Measurements from ENCODE around the gene ARPC1A. TPM values are rescaled to one million over a fixed set of nuclear protein-coding genes. Genes with fewer than 3 reads are reported as not detected.

The ARPC1A gene
- total and polyA plus RNA-seq, 2 of the 8 experiments (the other 6 are each of a cell fraction or from before 2014, with no cell fraction given): 123 to 155 TPM

- H2BK12ac ChIP-seq (ENCODE audit: low read depth, low read length): no peak overlapping the region
- ChIA-PET POLR2A (ENCODE audit: partially characterized antibody) (no interaction called here), CTCF (ENCODE audit: partially characterized antibody) (interaction anchor here (0.6 kb wide), 2 partner anchors 62 to 70 kb away, joined by 3 read pairs; no protein-coding TSS in a partner anchor)
- H3K4me1 ChIP-seq (replicated peaks in 1 of 4; ENCODE audit: control insufficient read depth in 3 of 4, insufficient read depth in 4 of 4, low read length in 3 of 4): no peaks in the 10 kb centered on the region
- H3K79me2 ChIP-seq (ENCODE audit: control insufficient read depth in 1 of 2, insufficient read depth in 2 of 2, low read length in 2 of 2): no peaks in the 10 kb centered on the region
- no peak overlapping the region for H3K4me2 ChIP-seq (ENCODE audit: insufficient read depth in 1 of 2, low read depth in 2 of 2, low read length in 2 of 2)
- H4K91ac ChIP-seq (replicated peaks; ENCODE audit: insufficient read length, low read length): no peak overlapping the region
- no peak overlapping the region for H2BK20ac ChIP-seq (ENCODE audit: low read length)
- H3K4me3 ChIP-seq (ENCODE audit: extremely low read depth in 1 of 4, insufficient read depth in 2 of 4, low read depth in 3 of 4, low read length in 4 of 4): no peak overlapping the region
- no peak for TF ChIP-seq TBP (IDR thresholded peaks at IDR 0.05; ENCODE audit: low read depth, low read length)
- no peak for TF ChIP-seq SUZ12 (IDR thresholded peaks at IDR 0.05; ENCODE audit: low read length)
- TF ChIP-seq CTCF (IDR thresholded peaks at IDR 0.05; ENCODE audit: control extremely low read depth in 1 of 3, insufficient read depth in 1 of 3, low read depth in 1 of 3, low read length in 3 of 3): no peak
- TF ChIP-seq RAD21 (IDR thresholded peaks at IDR 0.05 in 1 of 2, conservative IDR thresholded peaks at IDR 0.05 in 1 of 2; ENCODE audit: low read depth in 2 of 2, low read length in 2 of 2): no peak
- no peak for TF ChIP-seq TAF7 (optimal IDR thresholded peaks at IDR 0.05; ENCODE audit: borderline replicate concordance, low read depth, low read length)
- 89% methylated on average over 13 of the region's 13 CpGs; no CpG with 5 or more reads in 1 of the 2 experiments for WGBS, 2 experiments (ENCODE audit: extremely low coverage in 1 of 2, insufficient coverage in 1 of 2, insufficient read length in 1 of 2, insufficient replicate concordance in 2 of 2, low coverage in 1 of 2, low lambda C conversion rate in 2 of 2, missing lambda C conversion rate in 1 of 2)
- no peak overlapping the region for H2AK5ac ChIP-seq (ENCODE audit: low read depth, low read length)
- H3K23me2 ChIP-seq (ENCODE audit: low read depth, low read length): no peaks in the 10 kb centered on the region
- H3K23ac ChIP-seq (ENCODE audit: insufficient read length): no peak overlapping the region
- peaks cover 4 to 30% (median 22%) of the 10 kb centered on the region in 4 experiments for H3K36me3 ChIP-seq (ENCODE audit: control insufficient read depth in 2 of 4, insufficient read depth in 4 of 4, low read length in 3 of 4)
- H3K9ac ChIP-seq (replicated peaks in 1 of 4; ENCODE audit: extremely low read depth in 1 of 4, low read depth in 3 of 4, low read length in 3 of 4): no peak overlapping the region
- DNase-seq (ENCODE audit: low read depth in 1 of 2, low spot score in 2 of 2): no peak
- no peak overlapping the region for H2AFZ ChIP-seq (ENCODE audit: low read length)
- no peak overlapping the region for H2BK15ac ChIP-seq (ENCODE audit: low read length)
- no peak overlapping the region for H3K56ac ChIP-seq (replicated peaks; ENCODE audit: insufficient read length, low read depth, low read length)
- H4K20me1 ChIP-seq (replicated peaks in 1 of 2; ENCODE audit: control insufficient read depth in 1 of 2, insufficient read depth in 2 of 2, low read length in 2 of 2): no peaks in the 10 kb centered on the region
- no peak for FAIRE-seq
- H3K79me1 ChIP-seq (ENCODE audit: low read depth, low read length): no peaks in the 10 kb centered on the region
- no peak overlapping the region for H3K18ac ChIP-seq (ENCODE audit: extremely low read depth, low read length)
- H3K9me3 ChIP-seq (ENCODE audit: insufficient read depth in 2 of 2, low read depth in 1 of 2, low read length in 1 of 2): no peaks in the 10 kb centered on the region
- H3K27me3 ChIP-seq (replicated peaks in 1 of 4; ENCODE audit: control insufficient read depth in 3 of 4, extremely low read depth in 1 of 4, insufficient read depth in 3 of 4, low read length in 3 of 4): no peaks in the 10 kb centered on the region
- no peak overlapping the region for H3K4ac ChIP-seq (replicated peaks; ENCODE audit: insufficient read length, low read depth, low read length)
- no peak overlapping the region for H2BK5ac ChIP-seq (ENCODE audit: low read depth, low read length)
- H2BK120ac ChIP-seq (replicated peaks; ENCODE audit: low read depth, low read length): no peak overlapping the region
- H3K27ac ChIP-seq (ENCODE audit: low read depth, low read length): no peak overlapping the region
- H4K8ac ChIP-seq (ENCODE audit: extremely low read depth, insufficient read depth, low read length): no peak overlapping the region
- H4K5ac ChIP-seq (ENCODE audit: insufficient read length, low read depth, low read length): no peak overlapping the region
- no peak overlapping the region for H3K14ac ChIP-seq (ENCODE audit: insufficient read length)
Observed at GRCh38 chr7:99344061-99344647, 18.5 kb downstream of the ARPC1A start.
